ACHN (cell line): ENCODE results near the gene KRTAP17-1.
"Not testable (repeated sequence)": the region's sequence is repeated elsewhere in the genome, so short reads cannot be mapped to it uniquely, and the experiment has no call there.

ENCODE experiments used
- DNase-seq: peaks from one replicate; pipeline ENCODE4 v3.0.0-alpha.2; 2015
- in situ Hi-C: cut with HindIII; loops from 2 replicates; pipeline ENCODE4 v1.10.0; 2017; ENCODE audit warnings: low sequenced_read_pairs, low pct_ligation_motif_present, low pct_unique_long_range_greater_than_20kb

The KRTAP17-1 gene

DNA sequence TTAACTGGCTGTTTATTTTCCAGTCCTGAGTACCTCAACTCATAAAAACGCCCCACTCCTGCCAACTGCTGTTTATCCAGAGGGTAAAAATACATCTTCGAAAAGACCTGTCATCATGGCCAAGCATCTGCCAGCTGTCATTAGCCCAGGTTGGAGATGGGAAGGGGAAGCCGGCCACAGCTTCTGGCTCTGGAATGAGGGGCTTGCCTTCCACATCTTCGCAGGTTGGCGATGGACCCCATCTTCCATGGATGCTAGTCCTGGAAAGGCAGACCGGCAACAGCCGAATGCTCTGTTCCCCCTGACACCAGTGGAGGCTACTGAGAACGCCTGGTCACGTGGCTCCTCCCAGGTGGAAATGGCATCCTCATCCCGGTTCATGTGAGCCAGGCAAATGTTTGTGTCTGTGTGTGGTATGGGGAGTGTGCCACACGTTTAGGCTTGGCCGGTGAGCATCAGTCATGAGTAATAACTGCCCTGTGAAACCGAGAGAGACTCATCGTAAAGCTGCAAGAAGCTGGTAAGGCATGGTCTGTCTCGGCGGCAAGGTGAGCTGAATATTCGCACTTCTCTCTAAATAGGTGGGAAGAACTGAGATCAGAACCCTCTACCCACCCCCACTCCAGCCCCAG is 420 bp upstream of the KRTAP17-1 start:
- in situ Hi-C loops = no loop called here
- no peak for DNase-seq

DNA sequence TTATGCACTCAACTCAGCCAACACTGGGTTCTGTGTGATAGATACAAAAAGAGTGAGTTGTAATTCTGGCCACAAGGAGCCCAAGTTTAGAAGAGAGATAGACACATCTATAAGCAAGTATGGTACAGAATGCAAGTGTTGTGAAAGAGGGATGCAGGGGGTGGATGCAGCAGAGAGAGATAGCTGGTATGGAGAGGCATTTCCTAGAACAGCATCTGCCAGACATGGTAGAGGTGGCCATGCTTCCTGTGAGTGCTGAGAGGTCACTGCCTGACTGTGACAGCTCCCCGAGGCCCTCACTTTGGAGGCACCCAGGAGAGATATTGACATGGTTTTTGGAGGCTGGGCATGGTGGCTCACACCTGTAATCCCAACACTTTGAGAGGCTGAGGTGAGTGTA is 4.4 kb downstream of the KRTAP17-1 start:
- no peak for DNase-seq
- in situ Hi-C loops = no loop called here

DNA sequence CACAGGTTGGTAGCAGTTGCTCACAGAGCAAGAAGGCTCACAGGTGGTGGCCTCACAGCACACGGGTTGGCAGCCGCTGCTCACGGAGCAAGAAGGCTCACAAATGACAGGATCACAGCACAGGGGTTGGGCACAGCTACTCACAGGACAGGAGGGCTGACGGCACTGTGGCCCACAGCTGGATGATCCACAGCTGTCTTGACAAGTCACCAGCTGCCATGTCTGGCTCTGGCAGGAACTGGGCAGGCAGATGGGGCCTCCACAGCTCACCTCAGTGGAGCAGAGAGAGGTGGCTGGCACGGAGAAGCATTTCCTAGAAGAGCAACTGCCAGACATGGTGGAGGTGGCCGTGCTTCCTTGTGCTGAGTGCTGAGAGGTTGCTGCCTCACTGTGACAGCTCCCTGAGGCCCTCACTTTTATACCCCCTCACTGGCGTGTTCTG is 6.6 kb downstream of the KRTAP17-1 start, which contains the start of gene KRTAP16-1:
Gene KRTAP16-1 (minus strand): TSS at position 392 of the 442 bp plus-strand sequence. CDS start 56 bp downstream, at position 336.
- no peak for DNase-seq
- in situ Hi-C loops = no loop called here

DNA sequence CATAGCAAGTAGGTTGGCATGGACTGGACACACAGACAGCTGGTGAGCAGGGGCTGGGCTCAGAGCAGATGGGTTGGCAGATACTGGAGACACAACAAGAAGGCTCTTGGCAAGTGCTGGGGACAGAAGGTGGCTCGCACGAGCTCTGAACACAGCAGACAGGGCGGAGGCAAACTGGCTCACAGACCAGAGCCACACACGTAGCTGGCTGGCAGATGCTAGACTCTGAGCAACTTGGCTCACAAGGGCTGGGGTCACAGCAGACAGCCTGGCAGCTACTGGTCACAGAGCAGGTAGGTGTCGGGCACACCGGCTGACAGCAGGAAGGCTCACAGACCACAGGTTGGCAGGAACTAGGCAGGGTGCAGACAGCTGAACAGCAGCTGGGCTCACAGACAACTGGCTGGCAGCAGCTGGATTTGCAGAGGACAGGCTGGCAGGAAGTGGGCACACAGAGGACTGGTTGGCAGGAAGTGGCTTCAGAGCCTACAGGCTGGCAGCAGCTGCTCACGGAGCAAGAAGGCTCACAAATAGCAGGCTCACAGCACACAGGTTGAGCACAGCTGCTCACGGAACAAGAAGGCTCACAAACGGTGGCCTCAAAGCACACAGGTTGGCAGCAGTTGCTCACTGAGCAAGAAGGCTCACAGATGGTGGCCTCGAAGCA is 7.1 kb downstream of the KRTAP17-1 start:
- in situ Hi-C loops = no loop called here
- DNase-seq = no peak

DNA sequence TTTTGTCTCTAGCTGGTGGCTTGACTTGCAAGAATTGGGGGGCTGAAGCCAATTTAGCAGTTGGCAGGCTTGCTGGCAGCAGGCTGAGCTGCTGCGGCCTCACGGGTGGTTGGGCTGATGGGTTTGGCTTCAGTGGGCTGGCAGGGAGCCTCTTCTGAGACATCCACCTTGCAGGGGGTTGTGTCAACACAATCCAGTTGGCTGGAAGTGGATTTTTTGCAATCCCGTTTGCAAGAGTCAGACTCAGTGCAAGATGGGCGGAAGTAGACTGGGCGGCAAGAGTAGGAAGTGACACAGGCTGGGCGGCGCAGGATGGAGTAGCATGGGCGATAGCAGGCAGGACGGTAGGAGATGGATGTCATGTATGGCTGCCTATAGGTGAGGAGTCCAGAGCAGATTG is 7.9 kb downstream of the KRTAP17-1 start:
- no peak for DNase-seq
- in situ Hi-C loops = no loop called here

DNA sequence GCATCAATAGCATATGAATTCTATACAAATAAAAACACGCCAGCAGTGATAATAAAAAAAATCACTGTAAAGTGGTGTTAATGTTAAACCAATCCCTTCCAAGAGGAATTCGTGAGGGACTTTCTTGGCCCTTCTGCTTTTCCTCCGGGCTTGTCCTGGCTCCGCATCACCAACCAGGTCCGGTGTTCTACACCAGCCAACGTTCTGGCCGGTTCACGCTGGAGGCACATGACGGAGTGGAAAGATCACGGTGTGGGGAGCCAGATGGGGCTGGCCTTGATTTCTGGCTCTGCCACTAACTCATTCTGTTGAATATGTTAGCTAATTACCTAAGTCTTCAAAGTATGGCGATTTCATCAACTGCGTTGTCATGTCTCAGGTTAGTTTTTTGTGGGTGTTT is 11.4 kb downstream of the KRTAP17-1 start:
- in situ Hi-C loops = no loop called here
- no peak for DNase-seq

DNA sequence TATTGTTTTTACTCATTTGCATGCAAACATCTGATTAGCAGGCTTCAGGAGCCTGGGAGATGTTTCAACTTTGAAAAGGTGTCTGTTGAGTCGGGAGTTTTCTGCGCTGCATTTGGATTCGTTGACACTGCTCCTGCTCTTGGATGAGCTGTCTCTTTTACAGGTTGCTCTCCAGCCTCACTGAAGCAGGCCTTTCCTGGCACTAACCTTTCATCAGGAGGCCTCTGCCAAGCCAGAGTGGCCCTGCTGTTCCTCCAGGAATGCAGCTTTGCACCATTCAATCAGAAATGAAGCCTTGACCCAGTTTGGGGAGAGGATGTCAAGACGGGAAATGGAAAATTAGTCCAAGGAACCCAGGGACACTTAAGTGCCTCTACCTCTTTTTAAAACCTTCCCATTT is 12.5 kb downstream of the KRTAP17-1 start:
- in situ Hi-C loops = no loop called here
- DNase-seq = no peak

DNA sequence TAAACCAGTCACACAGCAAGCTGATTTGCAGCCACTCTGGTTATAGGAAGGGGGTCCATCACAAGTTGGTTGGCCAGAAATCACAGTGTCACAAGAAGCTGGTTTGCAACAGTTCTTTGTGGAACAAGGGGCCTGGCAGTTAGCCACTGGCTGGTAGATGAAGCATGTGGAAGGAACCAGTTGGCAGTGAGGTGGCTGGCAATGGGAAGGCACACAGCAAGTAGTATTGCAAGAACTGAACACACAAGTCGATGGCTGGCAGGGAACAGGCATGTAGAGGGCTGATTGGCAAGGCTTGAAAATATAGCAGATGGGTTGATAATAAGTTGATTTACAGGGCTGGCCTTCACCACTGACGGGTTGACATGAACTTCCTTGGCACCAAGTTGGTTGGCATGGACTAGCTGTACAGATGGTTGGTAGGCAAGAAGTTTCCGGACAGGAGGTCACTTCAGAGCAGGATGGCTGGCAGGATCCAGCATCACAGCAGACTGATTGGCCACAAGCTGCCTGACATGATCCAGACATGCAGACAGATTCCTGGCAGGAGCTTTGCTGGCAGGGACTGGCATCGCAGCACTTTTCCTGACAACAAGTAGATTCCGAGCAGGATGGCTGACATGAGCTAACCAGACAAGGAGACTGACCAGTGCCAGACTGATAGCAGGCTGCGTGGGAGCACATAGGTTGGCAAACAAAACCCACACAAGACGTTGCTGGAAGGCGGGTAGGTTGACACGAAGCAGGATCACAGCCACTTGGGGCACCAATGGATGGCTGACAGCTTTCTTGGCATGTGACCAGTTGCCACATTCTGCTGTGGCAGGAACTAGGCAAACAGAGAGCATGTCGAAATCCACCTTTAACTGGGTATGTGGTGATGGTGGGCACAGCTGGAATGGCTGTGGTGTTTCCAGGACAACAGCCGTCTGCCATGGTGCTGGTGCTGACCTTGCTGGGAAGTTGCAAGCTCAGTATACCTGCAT is 13.3 kb downstream of the KRTAP17-1 start, which contains the start of gene KRTAP29-1:
Gene KRTAP29-1 (minus strand): TSS at position 936 of the 986 bp plus-strand sequence. CDS start 0 bp downstream, at position 936.
- DNase-seq = no peak
- in situ Hi-C loops = no loop called here

DNA sequence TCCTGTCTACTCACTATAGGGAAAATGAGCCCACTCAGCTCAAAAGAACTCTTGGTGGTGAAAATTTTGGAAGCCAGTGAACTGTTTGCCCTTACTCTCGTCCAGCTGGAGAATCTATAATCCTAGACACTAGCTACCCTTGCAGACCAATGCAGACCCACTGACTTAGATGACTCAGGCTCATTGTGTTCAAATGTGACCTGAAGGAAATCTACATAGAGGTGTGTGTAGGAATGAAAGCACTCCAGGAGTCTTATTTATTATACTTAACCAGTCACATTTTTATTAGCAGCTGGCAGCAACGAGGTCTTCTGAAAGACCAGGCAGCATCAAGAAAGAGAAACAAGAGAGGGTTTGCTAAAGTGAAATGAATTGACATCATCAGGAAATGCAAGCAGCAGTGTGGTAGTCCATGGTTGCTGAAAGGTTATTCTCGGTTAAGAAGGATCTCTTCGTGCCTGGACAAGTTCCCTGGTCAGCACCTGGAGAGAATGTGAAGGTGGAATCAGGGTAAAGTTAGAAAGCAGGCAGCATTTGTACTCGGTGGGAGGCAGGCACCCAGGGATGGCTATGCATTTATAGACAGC is 14.2 kb downstream of the KRTAP17-1 start:
- in situ Hi-C loops = no loop called here
- no peak for DNase-seq

DNA sequence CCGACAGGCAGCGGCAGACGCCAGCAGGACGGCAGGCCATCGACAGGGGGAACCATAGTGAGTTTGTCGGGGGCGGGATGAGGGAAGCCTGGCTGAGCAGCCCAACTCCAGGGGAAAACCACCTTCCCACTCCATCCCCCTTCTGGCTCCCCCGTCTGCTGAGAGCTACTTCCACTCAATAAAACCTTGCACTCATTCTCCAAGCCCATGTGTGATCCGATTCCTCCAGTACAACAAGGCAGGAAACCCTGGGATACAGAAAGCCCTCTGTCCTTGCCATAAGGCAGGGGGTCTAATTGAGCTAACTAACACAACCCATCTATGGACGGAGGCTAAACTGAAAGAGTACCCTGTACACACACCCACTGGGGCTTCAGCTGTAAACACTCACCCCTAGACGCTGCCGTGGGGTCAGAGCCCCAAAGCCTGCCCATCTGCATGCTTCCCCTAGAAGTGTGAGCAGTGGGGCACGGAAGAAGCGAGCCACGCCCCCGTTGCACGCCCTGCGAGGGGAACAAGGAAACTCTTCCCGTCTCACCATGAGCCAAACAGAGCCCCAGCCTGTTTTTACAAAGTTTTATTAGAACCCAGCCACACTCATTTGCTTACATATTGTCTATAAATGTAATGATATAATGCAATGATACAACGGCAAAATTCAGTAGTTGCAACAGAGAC is 16.9 kb downstream of the KRTAP17-1 start:
- no peak for DNase-seq
- in situ Hi-C loops = no loop called here

DNA sequence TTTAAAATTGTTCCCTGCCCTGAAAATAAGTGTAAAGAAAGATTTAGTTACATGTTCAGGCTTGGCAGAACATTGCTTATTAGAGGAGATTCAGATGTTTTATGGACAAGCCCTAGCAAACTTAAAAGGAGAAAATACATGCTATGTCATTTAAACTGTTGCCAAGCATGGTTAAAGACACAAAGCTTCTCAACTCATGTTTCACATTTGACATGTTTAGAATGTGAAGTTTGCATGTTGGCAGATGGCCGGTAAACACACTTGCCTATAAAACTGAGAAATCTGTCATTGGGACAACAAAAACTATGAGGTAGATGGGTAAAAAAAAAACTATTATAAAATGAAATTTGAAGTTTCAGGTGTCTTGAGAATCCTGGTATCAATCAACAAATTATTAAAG is 18.7 kb downstream of the KRTAP17-1 start:
- in situ Hi-C loops = no loop called here
- no peak for DNase-seq

DNA sequence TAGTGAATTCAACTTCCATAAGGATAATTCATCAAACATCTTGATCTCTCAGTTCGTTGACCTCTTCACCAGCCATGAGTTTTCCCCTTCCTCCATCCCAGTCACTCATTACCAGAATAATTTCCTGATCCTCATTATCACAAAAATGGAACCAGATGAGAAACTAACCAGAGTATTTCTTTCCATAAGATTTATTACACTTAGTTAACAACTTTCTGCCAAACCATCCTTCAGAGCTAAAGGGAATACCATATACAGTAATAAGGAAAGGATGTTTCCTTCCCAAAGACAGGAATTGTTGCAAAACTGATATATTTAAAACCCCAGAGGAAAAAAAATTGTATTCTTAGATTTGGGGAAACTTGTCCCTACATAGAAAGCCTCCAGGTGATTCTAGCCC is 21.5 kb downstream of the KRTAP17-1 start:
- in situ Hi-C loops = no loop called here
- no peak for DNase-seq

DNA sequence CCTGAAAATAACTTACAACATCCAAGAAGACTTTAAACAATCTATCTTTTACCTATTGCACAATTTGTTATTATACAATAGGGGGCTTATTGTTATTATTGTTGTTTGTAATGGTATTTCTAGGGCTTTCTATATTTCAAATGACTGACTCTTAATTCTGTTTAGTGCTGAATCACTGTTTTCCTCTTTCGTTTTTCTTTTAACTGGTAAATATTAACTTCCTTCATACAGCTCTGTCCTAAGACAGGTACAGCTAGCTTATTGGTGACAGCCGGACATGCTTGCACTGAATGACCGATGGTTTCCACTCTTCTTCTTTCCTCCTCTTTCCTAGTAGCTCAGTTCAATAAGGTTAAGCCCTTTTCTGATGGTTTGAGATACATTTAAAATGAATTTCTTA is 28.5 kb downstream of the KRTAP17-1 start:
- no peak for DNase-seq
- in situ Hi-C loops = no loop called here

DNA sequence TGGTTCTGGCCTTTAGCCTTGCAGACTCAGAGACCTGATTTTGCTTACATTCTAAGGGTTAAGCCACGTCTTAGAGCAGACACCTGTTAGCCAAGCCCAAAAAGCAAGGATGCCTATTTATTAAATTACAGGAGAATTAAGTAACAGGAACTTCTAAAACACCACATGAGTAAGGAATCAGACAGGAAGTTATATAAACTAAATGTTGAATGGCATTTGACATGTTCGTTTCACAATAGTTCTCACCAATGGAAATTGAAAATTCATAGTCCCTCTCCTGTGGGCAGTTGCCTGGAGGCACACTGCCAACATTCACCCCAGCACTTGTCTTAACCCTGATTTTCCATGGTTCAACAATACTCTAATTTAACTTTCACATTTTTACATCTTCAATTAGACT is 31.0 kb downstream of the KRTAP17-1 start:
- in situ Hi-C loops = no loop called here
- DNase-seq = no peak

DNA sequence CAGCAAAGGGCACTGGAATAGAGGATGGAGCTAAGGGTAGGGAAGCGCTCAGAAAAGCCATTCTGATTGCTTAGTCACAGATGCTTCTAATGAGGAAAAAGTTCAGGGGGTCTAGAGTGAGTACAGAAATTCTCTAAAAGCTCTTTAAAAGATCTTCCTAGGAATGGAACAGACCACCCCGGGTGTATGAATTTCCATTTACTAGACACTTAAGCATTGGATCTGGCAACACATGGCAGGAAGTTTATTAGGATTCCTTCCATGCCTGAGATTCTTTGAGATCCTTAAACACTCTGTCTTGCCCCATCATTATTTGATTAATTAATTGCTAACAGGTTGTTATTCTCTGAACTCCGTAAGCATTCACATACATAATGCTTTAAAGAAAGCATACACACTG is 31.5 kb downstream of the KRTAP17-1 start:
- no peak for DNase-seq
- in situ Hi-C loops = no loop called here

DNA sequence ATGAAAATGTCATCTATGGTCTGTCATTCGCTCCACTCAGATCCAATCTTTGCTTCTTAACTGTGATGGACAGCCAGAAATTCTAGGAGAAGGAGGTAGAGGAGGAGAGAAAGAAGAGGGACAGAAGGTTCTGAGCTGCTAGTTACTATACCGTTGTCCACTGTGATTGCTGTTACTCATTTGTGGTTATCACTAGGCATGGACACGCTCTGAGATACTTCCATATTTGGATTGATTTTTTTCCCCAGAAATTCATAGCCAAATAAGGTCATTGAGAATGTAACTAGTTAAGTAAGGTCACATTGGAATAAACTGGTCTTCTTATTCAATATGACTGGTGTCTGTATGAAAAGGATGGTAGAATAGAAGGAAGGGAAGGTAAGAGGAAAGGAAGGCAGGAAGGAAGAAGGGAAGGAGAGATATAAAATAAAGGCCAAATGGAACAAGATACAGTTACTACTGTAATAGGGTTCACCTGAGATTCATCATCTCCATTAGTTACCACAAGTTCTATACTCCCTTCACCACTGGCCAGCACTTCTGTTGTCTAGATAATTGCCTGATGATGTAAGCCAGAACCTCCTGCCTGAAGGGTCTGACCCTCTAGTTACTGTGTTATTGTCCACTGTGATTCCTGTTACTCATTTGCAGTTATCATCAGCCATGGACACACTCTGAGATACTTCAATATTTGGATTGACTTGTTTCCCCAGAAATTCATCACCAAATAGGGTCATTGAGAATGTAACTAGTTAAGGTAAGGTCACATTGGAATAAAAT is 37.1 kb downstream of the KRTAP17-1 start:
- in situ Hi-C loops = no loop called here
- DNase-seq = no peak

DNA sequence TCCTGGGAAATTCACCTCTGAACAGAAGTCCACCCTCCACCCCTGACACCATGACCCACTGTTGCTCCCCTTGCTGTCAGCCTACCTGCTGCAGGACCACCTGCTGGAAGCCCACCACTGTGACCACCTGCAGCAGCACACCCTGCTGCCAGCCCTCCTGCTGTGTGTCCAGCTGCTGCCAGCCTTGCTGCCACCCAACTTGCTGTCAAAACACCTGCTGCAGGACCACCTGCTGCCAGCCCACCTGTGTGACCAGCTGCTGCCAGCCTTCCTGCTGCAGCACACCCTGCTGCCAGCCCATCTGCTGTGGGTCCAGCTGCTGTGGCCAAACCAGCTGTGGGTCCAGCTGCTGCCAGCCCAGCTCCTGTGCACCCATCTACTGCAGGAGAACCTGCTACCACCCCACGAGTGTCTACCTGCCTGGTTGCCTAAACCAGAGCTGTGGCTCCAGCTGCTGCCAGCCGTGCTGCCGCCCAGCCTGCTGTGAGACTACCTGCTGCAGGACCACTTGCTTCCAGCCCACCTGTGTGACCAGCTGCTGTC is 39.8 kb downstream of the KRTAP17-1 start, which contains the start of gene KRTAP9-7:
Gene KRTAP9-7 (plus strand): TSS at position 51 of the 543 bp plus-strand sequence. CDS start 0 bp downstream, at position 51.
- DNase-seq, in situ Hi-C loops: not testable (repeated sequence)
